NCI-H345 treated with DMSO at 0.1 percent for 48 hours (cell line): Measurements from ENCODE around the gene TNNI3K.

Experiments
- DNase-seq: peaks from one replicate; lab custom pipeline; 2025; ENCODE audit not compliant: unreplicated experiment; lab: John Stamatoyannopoulos, UW

The TNNI3K gene

DNA sequence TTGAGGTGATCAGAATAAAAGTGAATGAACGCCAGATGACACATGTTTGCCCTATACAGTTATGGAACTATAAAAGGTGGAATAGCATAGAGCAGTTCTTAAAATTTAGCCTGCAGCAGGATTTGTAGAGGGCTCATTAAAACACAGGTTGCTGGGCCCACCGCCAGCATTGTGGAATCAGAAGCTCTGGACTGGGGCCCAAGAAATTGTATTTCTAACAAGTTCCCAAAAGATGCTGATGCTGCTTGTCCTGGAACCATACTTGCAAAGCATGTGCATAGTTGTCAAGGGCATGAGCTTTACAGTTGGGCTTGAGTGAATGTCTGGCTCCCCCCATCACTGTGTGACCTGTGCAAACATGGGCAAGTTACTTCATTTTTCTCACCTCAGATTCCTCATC lies 314.7 kb downstream of the TNNI3K start:
- DNase-seq: no peak

DNA sequence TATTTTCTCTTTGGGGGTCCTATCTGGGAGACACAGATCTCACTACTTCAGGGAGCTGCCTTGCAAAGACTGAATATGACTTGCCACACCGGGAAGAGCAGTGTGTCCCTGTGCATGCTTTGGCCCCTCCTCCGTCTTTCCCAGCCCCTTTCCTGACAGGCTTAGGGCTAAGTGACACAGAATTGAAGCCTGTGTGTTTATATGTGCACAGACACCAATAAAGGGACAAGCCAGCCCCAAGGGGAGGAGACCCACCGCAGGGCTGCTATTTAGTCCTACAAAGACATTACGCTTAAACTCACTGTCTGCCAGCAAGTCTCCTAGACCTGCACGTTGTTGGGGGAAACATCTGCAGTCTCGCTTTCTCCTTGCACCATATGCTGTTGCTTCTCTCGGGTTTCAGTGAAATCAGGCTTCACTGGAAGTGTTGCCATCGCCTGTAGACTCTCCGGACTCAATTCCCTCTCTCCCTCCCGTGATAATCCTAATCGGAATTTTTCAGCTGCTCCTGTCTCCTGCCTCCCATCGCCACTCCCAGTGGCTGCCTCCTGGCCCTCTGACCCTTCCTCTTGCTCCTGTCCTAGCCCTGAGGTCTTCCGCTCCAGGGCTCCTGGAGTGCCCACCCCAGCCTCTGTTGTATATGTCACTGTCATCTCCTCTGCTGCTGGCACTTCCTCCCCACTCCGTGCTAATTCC lies 335.8 kb downstream of the TNNI3K start:
- no peak for DNase-seq

DNA sequence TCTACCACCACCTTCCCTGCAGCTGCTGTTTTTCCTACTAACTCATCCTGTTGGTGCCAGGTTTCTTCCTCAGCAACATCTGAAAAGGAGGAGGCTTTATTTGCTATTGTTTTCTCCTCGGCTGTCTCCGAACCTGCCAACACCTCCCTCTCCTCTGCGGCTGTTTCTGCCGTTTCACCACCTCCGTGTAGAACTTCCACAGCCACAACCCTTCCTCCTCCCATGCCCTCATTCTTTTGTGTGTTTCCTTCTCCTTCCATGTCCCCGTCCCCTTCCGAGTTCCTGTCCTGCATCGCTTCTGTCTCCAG lies 336.3 kb downstream of the TNNI3K start:
- DNase-seq: no peak

DNA sequence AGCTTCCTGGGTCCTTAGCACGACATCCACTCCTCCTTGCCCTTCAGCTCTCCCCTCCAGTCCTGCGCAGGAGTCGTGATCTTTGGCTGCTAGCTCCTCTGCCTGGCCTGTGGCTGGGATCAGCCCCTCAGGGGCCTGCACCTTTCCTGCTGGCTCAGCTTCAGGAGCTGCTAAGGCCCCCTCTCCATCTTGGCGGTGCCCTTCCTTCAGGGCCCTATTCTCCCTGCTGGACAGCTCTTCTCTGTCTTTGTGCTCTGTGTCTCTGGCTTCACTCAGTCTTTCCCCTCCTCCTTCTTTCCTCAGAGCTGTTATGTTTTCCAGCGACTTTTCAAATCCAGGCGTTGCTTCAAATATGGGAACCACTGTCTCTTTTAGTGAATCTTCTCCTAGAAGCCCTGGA lies 336.7 kb downstream of the TNNI3K start:
- DNase-seq: no peak

DNA sequence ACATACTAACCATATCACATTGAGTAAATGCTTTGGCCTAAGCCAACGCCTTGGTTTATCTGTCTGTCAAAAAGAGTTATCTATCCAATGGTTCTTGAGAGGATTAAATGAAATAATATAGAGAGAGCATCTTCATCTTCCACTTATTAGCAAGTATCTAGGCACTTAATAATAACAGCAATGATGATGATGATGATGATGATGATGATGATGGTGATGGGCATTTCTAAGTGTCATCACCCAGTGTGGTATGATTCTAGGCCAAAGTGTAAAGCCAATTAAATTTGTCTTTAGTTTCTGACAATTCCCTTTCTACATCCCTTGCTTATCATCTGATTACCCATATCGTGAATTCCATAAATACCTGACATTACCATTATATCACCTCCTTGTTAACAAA lies 342.9 kb downstream of the TNNI3K start:
- no peak for DNase-seq

DNA sequence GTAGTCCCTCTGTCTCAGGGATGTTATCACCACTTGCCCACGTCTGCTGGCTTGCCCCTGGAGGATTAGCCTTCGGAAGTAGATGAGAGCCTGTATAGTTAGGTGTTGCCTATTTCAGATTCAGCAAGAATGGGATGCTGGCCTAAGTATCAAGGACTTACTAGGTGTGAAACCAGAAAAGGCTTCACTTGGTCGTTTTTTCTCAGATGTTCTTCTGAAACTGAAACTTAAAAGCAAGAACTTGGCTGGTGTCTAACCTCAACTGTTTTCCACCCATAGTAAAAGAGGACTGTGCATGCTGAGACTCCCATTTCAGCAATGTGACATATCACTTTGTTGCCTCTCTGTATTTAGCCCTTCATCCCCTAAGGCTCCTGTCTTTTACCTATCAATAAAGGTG lies 344.2 kb downstream of the TNNI3K start:
- no peak for DNase-seq

DNA sequence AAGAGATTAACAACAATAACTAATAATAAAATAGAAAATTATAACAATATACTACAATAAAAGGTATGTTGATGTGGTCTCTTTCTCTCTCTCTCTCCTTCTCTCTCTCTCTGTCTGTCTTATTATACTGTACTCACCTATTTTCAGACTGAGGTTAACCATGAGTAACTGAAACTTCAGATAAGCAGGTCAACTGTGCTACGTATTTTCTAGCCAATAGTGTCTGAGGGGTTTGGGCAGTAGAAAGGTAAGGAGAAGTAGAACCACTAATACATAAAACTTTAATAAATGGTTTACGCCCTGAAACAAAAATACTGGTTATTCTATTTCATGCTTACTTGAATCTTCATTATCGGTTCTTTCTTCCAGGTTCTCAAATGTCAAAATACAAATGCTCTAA lies 348.2 kb downstream of the TNNI3K start:
- DNase-seq: no peak

DNA sequence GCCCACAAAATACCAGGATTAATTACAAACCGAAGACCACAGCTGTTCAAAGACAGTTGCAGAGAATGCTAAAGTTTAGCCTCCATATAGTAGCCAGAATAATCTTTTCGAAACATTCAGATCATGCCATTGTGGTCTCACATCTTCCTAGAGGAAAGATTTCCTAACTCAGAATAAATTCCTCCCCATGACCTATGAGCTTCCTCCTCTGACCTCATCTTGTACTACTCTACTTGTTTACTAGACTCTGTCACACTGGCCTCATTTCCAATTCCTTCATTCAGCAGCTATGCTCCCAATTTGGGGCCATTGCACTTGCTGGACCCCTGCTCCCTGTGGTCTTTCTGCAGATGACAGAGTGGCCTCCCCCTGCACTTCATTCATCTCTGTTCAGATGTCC lies 349.0 kb downstream of the TNNI3K start:
- DNase-seq: no peak

DNA sequence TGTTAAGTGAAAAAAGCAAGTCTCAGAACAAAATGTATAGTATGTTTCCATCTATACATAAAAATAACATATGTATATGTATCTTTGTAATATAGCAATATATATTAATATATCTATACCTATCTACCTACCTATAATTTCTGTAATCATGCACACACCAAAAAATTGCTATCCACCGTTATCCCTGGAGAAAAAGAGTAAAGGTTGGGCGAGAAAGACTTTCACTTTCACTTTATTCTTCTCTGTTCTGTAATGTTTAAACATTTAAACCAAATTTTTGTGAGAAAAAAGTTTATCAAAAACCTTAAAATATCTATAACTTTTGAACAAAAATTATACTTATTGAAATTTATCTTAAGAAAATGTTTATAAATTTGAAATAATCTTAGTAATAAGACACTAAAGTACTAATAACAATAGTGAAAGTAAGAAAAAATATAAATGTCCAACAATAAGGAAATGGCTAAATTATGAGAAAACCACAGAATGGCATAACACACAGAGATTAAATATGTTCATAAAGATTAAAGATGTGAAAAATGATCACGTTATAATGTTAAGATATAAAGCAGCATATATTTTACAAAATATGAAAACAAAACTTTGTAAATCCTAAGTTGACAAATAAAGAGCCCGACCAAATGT lies 351.2 kb downstream of the TNNI3K start:
- no peak for DNase-seq

DNA sequence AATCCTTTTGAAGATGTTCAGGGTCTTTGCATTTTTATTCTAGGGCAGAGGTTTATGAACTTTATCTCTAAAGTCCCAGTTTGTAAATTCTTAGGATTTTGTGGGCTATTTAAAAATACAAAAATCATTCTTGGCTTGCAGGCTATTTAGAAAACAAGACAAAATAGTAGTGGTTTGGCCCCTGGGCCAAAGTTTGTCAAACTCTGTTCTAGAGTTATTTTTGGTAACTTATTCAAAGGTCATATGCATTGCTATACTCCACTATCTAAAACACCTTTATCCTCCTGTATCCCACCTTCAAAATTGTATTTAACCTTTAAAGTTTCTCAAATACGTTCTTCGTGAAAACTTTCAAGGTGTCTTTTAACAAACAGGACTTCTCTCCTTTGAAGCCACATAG lies 352.7 kb downstream of the TNNI3K start:
- no peak for DNase-seq

DNA sequence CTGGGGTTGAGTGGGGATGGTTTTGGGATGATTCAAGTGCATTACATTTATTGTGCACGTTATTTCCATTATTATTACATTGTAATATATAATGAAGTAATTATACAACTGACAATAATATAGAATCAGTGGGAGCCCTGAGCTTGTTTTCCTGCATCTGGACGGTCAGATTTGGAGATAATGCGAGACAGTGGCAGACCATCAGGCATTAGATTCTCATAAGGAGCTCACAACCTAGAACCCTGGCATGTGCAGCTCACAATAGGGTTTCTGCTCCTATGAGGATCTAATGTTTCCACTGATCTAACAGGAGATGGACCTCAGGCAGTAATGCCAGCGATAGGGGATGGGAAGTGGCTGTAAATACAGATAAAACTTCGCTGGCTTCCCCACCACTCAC lies 355.1 kb downstream of the TNNI3K start:
- DNase-seq: no peak

DNA sequence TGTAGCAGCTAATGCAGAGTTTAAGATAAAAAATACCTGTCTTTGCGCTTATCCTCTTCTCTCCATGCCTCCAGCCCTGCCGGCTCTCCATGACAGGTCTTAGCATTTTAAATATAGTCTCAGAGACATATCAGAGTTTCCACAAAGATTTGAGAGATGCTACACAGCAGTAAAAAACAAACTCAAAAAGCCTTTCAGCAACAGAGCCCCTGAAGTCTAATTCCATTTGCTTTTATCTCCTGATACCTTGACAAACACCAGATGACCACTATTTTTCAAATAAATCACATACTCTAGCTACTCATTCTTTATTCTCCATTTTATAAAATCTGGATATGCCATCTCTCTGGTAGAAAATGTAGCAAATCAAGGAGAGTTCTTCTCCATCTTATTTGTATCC lies 356.8 kb downstream of the TNNI3K start:
- DNase-seq: no peak

DNA sequence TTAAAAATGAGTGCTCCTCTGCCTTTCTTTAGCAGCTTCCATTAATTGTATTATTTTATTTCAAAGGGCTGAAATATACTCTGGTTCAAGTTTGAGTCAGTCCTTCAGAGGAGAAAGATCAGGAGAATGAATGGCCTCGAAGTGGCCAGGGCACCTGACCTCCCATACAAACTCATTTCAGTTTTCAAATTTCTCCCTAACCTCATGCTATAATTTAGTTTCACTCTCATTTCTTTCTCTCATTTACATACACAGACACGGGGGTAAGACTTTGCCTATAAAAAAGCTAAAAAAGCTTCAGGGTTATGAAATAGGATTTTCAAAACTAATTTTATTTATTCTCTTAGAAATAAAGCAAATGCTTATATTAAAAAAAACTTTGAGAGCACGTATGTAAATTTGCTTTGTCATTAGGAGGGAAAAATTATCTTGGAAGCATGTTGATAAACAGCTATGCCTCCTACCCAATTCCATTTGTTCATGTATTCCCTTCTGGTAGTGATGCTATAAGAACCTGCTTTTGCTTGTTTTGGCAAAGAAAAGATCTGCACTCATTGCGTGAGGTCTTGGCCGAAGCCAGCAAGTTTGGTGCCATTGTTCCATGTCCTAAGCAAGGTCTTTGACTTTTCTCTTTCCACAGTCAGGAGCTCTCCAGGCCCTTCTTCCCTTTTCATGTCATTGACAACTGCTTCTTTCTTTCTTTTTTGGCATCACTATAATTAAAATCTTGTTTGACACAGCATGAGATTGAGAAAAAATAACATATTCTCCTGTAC lies 357.6 kb downstream of the TNNI3K start:
- DNase-seq: no peak
